Stimulated activated CD8-positive, alpha-beta memory T cell treated with anti-CD3 and anti-CD28 coated beads, Interleukin-4, amount 100 ng/mL, for 4 hours (primary cell): ENCODE measurements around the gene LHX6.

Source experiments
- DNase-seq, 2 donors: peaks; one replicate each; pipeline ENCODE4 v3.0.0-alpha.2; 2020; ENCODE audit warnings: low read depth in 2 of 2, low spot score in 1 of 2

Gene LHX6

DNA sequence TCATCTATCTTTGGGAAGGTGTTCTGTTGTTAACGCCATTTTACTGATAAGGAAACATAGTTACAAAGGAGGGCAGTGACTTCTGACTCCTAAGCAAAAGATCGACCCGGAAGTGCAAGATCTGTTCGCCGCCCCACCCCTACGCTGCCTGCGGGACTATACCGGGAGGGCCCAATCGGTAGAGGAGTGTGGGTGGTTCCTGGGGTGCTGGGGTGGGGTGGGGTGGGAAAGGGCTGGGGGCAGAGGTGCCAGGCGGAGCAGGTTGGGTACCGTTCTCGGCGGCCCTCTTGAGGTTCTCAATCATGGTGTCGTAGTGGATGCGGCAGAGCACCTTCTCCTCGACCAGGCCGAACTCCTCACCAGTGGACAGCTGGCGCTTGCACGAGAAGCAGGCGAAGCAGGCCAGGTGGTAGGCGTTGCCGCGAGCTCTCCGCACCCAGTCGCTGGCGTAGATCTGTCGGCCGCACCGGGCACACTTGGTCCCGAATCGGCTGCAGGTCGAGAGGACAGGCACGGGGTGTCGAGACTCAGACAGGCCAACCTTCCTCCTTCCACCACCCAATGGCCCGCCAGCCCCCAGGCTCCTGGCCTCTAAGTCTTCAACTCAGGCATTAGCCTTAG lies 11.8 kb downstream of the LHX6 start:
- DNase-seq = no peak

GRCh38 chr9:122216138-122216797 lies 12.5 kb downstream of the LHX6 start:
- no peak for DNase-seq

DNA sequence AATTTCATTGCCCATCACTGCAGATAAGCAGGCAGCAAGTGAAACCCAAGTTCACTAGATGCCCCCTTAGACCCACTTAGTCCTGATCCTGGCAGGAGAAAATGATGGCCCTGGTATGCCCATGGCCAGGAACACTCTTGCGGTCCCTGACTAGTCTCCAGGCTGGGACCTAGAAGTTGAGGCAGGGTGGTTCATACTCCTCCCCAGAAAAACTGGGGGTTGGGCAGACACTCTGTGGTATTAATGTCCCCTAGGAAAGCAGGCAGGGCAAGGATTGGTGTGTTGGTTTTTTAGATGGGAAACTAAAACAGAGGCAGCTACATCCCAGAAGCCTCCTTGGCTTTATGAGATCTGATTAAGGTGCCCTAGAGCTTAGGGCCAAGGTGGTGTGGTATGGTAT lies 13.1 kb downstream of the LHX6 start:
- no peak for DNase-seq

- DNase-seq = no peak
These were observed 14.2 kb downstream of the LHX6 start for GRCh38 chr9:122214507-122214906.

DNA sequence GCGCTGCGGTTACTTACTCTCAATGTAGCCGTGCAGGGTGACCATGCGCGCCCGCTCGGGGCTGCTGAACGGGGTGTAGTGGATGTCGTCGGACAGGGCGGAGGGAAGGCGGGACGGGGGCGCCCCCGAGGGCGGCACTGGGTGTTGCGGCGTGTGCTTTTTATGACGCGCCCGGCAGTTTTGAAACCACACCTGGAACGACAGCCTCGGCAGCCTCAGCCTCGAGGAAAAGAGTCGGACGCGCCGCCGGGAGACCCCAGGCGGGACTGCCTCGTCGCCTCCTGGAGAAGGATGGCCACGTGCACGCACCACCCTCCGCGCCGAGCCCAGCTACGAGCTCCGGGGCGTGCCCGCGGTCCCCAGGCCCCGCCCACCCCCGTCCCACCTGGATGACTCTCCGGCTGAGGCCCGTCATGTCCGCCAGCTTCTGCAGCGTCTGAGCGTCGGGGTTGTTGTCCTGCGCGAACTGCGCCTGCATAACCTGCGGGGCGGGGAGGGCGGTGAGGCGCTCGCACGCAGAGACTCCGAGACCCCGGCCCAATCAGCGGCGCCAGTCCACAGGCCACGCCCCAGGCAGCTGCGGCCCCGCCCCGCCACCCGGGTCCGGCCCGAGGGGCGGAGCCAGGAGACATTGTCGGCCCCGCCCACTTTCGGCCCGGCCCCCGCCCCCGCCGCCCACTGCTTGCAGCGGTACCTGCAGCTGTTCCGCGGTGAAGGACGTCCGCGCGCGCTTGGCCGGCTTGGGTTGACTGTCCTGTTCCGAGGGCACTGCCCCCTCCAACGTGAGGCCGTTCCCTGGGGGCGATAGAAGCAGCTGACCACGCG lies 15.0 kb downstream of the LHX6 start:
- DNase-seq = no peak

GRCh38 chr9:122213102-122213588 lies 15.6 kb downstream of the LHX6 start:
- DNase-seq = no peak

DNA sequence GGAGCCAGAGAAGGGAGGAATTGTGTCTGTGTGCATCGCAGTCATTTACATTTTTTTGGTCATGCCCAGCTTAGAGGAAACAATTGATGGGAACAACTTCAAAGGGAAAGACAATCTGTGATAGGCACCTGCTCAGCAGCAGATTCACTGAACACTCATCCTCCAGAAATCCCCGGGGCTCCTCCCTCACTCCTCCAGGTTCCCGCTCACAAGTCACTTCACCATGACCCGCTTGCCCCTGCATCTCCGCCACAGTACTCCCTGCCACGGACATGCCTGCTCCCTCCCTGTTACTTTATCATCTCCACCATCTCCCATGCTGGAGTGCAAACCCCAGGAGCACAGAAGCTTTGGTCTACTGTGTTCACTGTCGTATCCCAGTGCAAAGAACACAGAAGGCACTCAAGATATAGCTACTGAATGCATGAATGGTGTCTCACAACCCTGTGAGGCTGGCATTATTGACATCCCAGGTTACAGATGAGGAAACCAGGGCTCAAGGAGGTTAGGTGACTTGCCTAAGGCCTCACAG lies 16.2 kb downstream of the LHX6 start:
- no peak for DNase-seq

- DNase-seq = no peak
These were observed 19.3 kb downstream of the LHX6 start for GRCh38 chr9:122209451-122209850.

DNA sequence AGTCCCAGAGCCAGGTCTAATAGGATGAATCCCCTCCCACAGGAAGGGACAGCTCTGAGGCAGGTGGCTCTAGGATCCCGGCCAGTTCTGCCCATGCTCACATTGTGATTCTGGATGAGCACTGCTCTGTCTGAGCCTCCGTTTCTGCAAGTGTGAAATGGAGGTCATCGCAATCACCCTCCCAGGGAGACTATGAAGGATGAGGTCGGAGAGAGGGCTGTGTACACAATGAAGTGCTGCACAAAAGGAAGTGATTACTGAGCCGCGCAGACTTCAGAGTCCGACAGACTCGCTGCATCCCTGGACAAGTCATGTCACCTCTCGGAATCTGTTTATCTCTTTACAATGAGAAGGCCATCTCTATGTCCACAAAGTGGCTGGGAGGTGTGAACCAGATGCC lies 21.7 kb downstream of the LHX6 start:
- no peak for DNase-seq

- no peak for DNase-seq
These were observed 22.4 kb downstream of the LHX6 start for GRCh38 chr9:122206118-122207046.

DNA sequence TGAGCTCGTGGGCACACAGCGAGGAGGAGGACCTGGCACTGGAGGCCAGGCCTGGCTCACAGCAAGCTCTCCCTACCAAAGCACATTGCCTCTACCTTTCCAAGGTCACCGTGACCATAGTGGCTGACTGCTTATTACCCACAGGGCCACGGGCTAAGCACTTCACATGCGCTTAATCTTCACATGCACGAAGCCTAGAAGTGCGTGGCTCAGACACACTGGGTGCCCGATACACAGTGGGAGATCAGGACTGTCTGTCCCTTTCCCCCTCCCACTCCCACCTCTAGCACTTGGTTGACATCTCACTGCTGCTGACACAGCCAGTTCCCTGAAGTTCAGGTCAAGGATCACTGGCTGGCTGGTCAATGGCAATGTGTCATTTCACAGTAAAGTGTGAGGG lies 23.6 kb downstream of the LHX6 start:
- no peak for DNase-seq

GRCh38 chr9:122204491-122204890 lies 24.3 kb downstream of the LHX6 start:
- DNase-seq = no peak

GRCh38 chr9:122204055-122204454 lies 24.7 kb downstream of the LHX6 start:
- no peak for DNase-seq

- DNase-seq = no peak
These were observed 26.6 kb downstream of the LHX6 start for GRCh38 chr9:122202111-122202510.

DNA sequence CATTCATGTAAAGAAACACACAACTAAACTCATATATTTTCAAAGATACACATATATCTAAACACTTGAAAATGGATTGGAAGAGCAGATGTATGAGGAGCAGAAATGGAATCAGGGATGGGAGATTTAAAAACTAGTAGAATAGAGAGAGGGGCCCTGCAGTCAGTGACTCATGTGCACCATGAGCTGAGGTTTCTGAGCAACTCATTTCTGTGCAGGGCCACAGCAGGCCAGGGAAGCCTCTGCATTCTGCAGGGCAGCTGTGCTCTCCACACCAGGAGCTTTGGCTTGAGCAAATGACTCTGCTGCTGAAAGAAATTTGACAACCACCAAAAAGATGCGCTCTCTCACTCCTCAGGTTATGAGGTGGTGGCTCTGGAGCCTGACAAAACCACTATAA lies 27.1 kb downstream of the LHX6 start:
- DNase-seq = no peak

DNA sequence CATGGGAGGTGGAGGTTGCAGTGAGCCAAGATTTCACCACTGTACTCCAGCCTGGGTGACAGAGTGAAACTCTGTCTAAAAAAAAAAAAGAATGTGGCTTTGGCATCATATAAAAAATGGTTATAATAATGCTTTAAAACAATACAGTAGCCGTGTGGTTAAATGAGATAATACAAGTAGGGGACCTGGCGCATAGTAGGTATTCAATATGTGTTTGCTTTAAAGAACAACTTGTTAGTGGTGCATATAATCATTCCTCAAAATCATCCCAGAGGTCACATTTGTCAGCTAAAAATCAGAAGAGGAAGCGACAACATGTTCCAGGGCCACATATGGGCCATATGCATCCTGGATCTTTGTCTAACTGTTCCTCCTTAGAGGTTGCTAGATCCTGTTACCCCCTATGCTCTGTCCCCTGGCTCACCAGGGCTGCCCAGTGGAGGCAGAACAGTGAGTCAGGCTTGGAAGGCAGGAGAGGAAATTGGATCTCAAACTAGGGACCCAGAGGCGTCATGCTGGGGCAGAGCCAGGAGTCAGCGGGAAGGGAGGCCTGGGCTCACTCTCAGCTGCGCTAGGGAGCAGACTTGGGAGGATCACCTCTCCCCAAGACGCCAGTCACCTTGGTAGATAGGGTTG lies 27.7 kb downstream of the LHX6 start:
- no peak for DNase-seq

- DNase-seq = no peak
These were observed 30.9 kb downstream of the LHX6 start for GRCh38 chr9:122197882-122198281.

DNA sequence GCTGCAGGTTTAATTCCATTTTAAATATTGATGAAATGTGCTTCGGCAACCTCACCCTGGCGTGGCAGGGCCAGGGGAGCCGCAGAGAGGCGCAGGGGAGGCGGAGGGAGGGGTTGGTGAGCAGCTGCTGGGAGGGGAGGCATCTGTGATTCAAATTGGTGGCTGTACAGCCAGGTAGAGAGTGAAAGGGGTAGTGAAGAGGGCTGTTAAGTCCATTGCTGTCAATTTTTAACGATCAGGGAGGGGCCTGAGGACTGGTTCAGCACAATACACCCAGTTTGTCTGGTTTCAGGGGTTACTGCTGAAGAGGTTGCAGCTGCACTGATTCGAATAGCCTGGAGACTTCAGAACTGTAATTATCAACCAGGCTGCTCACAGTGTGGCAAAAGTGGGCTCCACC lies 31.3 kb downstream of the LHX6 start:
- no peak for DNase-seq

DNA sequence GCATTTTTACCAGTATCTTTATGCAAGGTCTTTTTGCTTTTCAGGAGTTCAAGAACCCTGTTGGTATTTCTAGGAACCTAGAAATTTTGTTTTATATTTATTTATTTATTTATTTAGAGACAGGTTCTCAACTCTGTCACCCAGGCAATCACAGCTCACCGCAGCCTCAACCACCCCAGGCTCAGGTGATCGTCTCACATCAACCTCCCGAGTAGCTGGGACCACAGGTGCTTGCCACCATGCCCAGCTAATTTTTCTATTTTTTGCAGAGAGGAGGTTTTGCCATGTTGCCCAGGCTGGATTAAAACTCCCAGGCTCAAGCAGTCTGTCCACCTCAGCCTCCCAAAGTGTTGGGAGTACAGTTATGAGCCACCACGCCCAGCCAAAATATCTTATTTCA lies 32.9 kb downstream of the LHX6 start:
- DNase-seq = no peak

DNA sequence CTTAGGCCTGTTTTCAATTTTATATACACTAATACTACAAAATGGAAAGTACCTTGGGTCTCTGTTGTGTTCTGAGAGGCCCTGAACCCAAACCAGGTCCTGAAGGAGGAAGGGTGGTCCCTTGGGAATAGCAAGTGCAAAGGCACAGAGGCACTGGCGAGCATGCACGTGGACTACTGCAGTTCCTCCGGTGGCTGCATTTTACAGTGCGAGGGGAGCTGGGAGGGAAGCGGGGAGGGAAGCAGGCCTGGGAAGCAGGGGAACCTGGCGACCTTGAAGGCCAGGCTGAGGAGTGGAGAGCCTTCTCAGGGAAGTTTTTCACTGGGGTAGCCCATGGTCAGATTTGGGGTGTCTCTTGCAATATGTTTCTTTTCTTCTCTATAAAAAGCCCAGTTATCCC lies 35.1 kb downstream of the LHX6 start:
- DNase-seq = no peak
